ENCODE measurements around the gene TSKU. TPM values are rescaled to one million over a fixed set of nuclear protein-coding genes. Genes with fewer than 3 reads are reported as not detected.

Gene TSKU
- total and polyA plus RNA-seq, 9 of the 15 experiments (the other 6 are each of a cell fraction or from before 2014, with no cell fraction given): 0.60 to 11.9 (median 8.4) TPM

DNA sequence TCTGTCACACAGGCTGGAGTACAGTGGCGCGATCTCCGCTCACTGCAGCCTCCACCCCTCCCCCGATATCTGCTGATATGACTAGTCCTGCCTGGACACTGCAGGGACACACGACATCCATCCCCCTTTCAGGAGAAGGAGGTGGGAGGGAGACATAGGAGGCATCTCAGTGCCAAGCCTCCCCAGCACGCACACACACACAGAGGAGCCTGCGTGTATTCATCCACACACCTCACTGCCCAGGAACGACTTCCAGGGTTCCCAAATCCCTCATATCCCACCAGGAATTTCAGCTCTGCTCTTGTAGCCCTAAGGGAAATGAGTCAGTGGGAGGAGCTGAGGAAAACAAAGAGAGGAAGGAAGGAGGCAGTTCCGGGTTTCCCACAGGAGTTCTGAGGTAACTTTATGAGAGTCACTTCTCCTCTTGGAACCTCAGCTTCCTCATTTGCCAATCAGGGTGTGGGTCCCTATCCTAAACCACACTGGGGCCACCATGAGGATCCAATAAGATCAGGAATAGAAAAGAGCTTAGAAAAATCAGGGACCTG is 40.4 kb downstream of the TSKU start:
- H3K27ac ChIP-seq (ENCODE audit: extremely low read depth, low read depth, low read length): peak overlapping the region; percentile 74
- peak overlapping the region; percentile 78 for H3K4me2 ChIP-seq (ENCODE audit: insufficient read depth, low read length)
- peak; percentile 87 for FAIRE-seq
- in situ Hi-C loops (cut with MboI): no loop called here
- BruUV-seq (replicated peaks): no TSS peak
- ATAC-seq: peak; percentile 82
- peak; percentile 79 to 89 (median 80) for DNase-seq (ENCODE audit: extremely low read depth in 1 of 4, low spot score in 3 of 4)
- WGBS (ENCODE audit: insufficient coverage, low coverage, missing lambda C conversion rate): under 1% methylated on average over 9 of the region's 9 CpGs
- H3K9me3 ChIP-seq (replicated peaks; ENCODE audit: control insufficient read depth, insufficient read depth, low read depth, low read length): no peaks in the 10 kb centered on the region
- peak overlapping the region; percentile 14 for H3K4me3 ChIP-seq
- peaks cover 20 to 35% of the 10 kb centered on the region in 2 experiments for H3K4me1 ChIP-seq (replicated peaks in 1 of 2; ENCODE audit: control insufficient read depth in 2 of 2, insufficient read depth in 2 of 2, low read length in 2 of 2)
- H3K79me2 ChIP-seq (ENCODE audit: control insufficient read depth, insufficient read depth, low read length): peaks cover 6% of the 10 kb centered on the region; the same call in 1 of the 3 replicates
- H2AFZ ChIP-seq (ENCODE audit: low read depth, low read length): peak overlapping the region; percentile 84
- CTCF ChIA-PET (ENCODE audit: low intra/inter-chr PET ratio): no interaction called here
- no peaks in the 10 kb centered on the region for H3K9me1 ChIP-seq (ENCODE audit: control insufficient read depth, insufficient read depth, low read length)
- peak overlapping the region; percentile 53 to 59; a peak in 3 of 4 replicates for H3K9ac ChIP-seq (ENCODE audit: insufficient read depth in 1 of 2, low read depth in 2 of 2, low read length in 2 of 2)
- H3K36me3 ChIP-seq (ENCODE audit: control insufficient read depth, insufficient read depth, low read length): no peaks in the 10 kb centered on the region
- intact Hi-C loops (cut with micrococcal nuclease): no loop called here
- no peaks in the 10 kb centered on the region for H4K20me1 ChIP-seq (replicated peaks; ENCODE audit: control insufficient read depth, insufficient read depth, low read length)
- POLR2A ChIA-PET: interaction anchor here (0.6 to 1.4 kb wide), 7 partner anchors 11 to 1166 kb away, joined by 3 to 8 read pairs (median 3); no protein-coding TSS in a partner anchor
- no peaks in the 10 kb centered on the region for H3K27me3 ChIP-seq (ENCODE audit: control insufficient read depth in 2 of 2, insufficient read depth in 2 of 2, low read length in 2 of 2)
- peak; percentile 25; the same call in 1 of the 2 replicates for TF ChIP-seq RBFOX2 (IDR thresholded peaks at IDR 0.05; ENCODE audit: low read depth, low read length)
- TF ChIP-seq, protein P1, sequence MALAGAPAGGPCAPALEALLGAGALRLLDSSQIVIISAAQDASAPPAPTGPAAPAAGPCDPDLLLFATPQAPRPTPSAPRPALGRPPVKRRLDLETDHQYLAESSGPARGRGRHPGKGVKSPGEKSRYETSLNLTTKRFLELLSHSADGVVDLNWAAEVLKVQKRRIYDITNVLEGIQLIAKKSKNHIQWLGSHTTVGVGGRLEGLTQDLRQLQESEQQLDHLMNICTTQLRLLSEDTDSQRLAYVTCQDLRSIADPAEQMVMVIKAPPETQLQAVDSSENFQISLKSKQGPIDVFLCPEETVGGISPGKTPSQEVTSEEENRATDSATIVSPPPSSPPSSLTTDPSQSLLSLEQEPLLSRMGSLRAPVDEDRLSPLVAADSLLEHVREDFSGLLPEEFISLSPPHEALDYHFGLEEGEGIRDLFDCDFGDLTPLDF (CRISPR knock-in tag; IDR thresholded peaks at IDR 0.05): no peak
- peak; percentile 77 for TF ChIP-seq CTBP1 (IDR thresholded peaks at IDR 0.05; ENCODE audit: borderline replicate concordance)
- TF ChIP-seq ATF7 (IDR thresholded peaks at IDR 0.05): peak; percentile 40
- TF ChIP-seq, protein P2, sequence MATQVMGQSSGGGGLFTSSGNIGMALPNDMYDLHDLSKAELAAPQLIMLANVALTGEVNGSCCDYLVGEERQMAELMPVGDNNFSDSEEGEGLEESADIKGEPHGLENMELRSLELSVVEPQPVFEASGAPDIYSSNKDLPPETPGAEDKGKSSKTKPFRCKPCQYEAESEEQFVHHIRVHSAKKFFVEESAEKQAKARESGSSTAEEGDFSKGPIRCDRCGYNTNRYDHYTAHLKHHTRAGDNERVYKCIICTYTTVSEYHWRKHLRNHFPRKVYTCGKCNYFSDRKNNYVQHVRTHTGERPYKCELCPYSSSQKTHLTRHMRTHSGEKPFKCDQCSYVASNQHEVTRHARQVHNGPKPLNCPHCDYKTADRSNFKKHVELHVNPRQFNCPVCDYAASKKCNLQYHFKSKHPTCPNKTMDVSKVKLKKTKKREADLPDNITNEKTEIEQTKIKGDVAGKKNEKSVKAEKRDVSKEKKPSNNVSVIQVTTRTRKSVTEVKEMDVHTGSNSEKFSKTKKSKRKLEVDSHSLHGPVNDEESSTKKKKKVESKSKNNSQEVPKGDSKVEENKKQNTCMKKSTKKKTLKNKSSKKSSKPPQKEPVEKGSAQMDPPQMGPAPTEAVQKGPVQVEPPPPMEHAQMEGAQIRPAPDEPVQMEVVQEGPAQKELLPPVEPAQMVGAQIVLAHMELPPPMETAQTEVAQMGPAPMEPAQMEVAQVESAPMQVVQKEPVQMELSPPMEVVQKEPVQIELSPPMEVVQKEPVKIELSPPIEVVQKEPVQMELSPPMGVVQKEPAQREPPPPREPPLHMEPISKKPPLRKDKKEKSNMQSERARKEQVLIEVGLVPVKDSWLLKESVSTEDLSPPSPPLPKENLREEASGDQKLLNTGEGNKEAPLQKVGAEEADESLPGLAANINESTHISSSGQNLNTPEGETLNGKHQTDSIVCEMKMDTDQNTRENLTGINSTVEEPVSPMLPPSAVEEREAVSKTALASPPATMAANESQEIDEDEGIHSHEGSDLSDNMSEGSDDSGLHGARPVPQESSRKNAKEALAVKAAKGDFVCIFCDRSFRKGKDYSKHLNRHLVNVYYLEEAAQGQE (IDR thresholded peaks at IDR 0.05; ENCODE audit: borderline replicate concordance): peak; percentile 26
- TF ChIP-seq, protein P2 (CRISPR knock-in tag; IDR thresholded peaks at IDR 0.05; ENCODE audit: low read depth): no peak
- TF ChIP-seq NFRKB (IDR thresholded peaks at IDR 0.05; ENCODE audit: low read depth): peak; percentile 64; the same call in 1 of the 2 replicates
- TF ChIP-seq ARID2 (IDR thresholded peaks at IDR 0.05): no peak
- no peak for TF ChIP-seq MIER1 (IDR thresholded peaks at IDR 0.05; ENCODE audit: low read depth)
- TF ChIP-seq, protein P3, sequence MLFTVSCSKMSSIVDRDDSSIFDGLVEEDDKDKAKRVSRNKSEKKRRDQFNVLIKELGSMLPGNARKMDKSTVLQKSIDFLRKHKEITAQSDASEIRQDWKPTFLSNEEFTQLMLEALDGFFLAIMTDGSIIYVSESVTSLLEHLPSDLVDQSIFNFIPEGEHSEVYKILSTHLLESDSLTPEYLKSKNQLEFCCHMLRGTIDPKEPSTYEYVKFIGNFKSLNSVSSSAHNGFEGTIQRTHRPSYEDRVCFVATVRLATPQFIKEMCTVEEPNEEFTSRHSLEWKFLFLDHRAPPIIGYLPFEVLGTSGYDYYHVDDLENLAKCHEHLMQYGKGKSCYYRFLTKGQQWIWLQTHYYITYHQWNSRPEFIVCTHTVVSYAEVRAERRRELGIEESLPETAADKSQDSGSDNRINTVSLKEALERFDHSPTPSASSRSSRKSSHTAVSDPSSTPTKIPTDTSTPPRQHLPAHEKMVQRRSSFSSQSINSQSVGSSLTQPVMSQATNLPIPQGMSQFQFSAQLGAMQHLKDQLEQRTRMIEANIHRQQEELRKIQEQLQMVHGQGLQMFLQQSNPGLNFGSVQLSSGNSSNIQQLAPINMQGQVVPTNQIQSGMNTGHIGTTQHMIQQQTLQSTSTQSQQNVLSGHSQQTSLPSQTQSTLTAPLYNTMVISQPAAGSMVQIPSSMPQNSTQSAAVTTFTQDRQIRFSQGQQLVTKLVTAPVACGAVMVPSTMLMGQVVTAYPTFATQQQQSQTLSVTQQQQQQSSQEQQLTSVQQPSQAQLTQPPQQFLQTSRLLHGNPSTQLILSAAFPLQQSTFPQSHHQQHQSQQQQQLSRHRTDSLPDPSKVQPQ (CRISPR knock-in tag; IDR thresholded peaks at IDR 0.05; ENCODE audit: borderline replicate concordance): no peak

Data from K562 (cell line).